ENCODE results near the gene MAD1L1.

MAD1L1 gene

DNA sequence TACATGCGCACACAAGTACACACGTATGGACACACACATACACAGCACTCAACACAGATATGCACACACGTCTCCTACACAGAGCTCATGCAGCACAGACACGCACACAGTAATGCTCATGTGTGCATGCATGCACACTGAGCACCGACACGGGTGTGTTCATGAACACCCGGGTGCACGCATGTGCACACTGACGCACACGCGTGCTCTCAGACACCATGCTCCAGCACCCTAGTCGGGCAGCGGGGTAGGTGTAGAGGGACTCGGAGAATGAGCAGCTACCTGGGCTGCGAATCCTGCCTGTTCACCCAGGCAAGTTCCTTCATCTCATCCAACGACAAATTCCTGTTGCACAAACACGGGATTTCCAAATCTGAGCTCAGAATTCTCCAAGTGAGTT, 184.7 kb downstream of the MAD1L1 start:
- no peak for DNase-seq (ENCODE audit: low read depth)
- in situ Hi-C loops (cut with HindIII; ENCODE audit: low sequenced_read_pairs) = no loop called here
- no peak overlapping the region for H3K4me3 ChIP-seq (ENCODE audit: low read depth, low read length)
- TF ChIP-seq, protein P1, sequence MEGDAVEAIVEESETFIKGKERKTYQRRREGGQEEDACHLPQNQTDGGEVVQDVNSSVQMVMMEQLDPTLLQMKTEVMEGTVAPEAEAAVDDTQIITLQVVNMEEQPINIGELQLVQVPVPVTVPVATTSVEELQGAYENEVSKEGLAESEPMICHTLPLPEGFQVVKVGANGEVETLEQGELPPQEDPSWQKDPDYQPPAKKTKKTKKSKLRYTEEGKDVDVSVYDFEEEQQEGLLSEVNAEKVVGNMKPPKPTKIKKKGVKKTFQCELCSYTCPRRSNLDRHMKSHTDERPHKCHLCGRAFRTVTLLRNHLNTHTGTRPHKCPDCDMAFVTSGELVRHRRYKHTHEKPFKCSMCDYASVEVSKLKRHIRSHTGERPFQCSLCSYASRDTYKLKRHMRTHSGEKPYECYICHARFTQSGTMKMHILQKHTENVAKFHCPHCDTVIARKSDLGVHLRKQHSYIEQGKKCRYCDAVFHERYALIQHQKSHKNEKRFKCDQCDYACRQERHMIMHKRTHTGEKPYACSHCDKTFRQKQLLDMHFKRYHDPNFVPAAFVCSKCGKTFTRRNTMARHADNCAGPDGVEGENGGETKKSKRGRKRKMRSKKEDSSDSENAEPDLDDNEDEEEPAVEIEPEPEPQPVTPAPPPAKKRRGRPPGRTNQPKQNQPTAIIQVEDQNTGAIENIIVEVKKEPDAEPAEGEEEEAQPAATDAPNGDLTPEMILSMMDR (IDR thresholded peaks at IDR 0.05; ENCODE audit: low read depth, low read length, missing control alignments) = no peak

DNA sequence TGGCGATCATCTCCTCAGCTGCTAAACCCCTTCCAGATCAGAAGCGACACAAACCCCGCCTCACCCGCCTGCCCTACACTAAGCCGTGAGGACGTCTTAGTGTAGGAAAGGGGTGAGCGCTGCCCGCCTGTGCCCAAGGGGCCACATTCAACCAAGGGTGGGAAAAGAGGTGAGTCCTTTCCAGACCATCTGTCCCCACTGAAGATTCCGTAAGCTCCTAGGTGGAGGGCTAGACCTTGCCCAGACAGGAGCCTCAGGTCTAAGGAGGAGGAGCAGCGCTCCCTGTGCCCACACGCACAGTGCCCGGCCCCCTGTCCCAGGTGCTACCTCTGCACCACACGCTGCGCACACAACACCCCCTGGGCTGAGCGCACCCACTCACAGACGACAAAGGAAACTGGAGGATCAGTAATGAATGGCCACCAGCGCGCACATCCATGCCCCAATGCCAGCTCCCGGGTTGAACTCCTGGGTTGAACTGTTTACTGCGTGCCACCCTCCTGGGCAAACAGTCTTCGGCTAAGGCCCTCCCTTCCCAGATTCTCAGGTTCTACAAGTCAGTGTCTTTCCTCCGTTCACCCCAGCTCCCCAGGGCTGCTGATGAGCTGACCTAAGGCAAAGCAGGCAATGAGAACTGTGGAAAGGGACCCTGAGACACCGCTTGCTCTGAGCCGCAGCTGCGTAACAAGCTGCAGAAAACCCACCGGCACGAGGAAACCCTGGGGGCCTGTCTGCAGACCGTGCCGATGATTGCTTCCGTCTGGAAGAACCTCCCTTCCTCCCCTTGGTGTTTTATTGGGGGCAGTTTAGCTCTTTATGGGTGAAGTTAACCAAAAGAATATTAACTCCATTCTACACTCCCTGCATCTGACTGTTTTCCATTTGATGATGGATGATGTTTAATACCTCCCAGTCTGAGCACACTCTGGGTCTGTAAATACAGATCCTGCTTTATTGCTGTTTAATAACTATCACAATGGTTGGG, 185.9 kb downstream of the MAD1L1 start:
- in situ Hi-C loops (cut with HindIII; ENCODE audit: low sequenced_read_pairs) = no loop called here
- TF ChIP-seq, protein P1 (IDR thresholded peaks at IDR 0.05; ENCODE audit: low read depth, low read length, missing control alignments) = no peak
- no peak overlapping the region for H3K4me3 ChIP-seq (ENCODE audit: low read depth, low read length)
- no peak for DNase-seq (ENCODE audit: low read depth)

DNA sequence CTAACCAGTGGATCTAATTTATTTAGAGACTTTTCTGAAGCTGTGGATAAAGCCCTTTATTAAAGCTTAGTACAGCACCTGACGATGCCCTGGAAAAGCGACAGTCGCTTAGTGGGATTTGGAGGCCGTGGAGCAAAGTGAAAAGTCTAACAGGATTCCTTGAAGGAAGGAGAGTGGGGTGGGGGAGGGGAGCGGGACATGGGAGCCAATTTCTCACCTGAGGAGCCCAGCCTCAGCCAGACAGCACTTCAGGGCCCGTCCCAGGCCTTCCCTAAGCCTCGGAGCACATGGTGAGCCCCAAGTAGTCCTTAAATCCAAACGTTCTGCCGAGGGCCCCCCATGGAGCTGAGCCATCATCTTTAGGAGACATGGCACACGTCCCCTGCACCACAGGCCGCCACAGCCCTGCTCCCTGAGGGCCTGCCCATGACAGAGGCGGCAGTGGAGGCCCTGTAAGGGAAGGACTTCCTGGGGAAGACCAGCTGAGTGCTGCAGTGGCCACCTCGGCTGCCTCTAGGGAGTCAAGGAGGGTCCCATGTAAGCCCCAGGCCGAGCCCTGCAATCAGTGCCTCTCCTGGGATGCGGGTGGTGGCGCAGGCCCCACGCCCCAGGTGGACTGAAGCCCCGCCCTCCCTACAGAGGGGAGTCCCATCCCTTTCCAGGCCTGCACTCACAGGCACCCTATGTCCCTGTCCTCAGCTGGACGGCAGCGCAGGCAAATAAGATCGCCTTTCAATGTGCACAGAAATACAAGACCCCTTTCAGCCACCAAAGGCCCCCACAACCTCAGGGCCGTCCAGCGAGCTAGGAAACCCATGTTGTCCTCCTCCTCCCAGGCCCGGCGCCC, 187.0 kb downstream of the MAD1L1 start:
- TF ChIP-seq, protein P1 (IDR thresholded peaks at IDR 0.05; ENCODE audit: low read depth, low read length, missing control alignments) = no peak
- H3K4me3 ChIP-seq (ENCODE audit: low read depth, low read length) = no peak overlapping the region
- DNase-seq (ENCODE audit: low read depth) = no peak
- in situ Hi-C loops (cut with HindIII; ENCODE audit: low sequenced_read_pairs) = no loop called here

DNA sequence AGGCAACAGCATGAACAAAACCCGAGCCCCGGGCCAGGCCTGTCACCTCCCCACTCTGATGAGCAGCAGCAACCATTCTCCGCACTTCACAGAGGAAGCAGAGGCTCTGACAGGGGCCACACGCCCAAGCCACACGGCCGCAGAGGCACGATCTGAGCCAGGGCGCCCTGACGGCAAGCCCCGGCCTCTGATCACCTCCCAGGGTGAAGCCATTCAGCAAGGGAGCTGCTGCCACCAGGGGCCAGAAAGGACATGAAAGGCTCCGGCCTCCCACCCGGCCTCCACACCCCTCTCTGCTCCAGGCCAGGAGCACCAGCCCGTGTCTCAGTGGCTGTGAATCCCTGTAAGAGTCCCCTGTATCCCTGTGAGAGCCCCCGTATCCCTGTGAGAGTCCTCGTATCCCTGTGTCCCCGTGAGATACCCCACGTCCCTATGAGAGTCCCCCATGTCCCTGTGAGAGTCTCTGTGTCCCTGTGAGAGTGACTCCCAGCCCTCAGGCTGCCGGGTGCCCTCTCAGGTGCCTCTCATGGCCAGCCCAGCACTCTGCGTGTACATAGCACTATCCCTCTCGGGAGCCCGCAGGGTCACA, 187.8 kb downstream of the MAD1L1 start:
- TF ChIP-seq, protein P1 (IDR thresholded peaks at IDR 0.05; ENCODE audit: low read depth, low read length, missing control alignments) = no peak
- no peak for DNase-seq (ENCODE audit: low read depth)
- in situ Hi-C loops (cut with HindIII; ENCODE audit: low sequenced_read_pairs) = no loop called here
- no peak overlapping the region for H3K4me3 ChIP-seq (ENCODE audit: low read depth, low read length)

DNA sequence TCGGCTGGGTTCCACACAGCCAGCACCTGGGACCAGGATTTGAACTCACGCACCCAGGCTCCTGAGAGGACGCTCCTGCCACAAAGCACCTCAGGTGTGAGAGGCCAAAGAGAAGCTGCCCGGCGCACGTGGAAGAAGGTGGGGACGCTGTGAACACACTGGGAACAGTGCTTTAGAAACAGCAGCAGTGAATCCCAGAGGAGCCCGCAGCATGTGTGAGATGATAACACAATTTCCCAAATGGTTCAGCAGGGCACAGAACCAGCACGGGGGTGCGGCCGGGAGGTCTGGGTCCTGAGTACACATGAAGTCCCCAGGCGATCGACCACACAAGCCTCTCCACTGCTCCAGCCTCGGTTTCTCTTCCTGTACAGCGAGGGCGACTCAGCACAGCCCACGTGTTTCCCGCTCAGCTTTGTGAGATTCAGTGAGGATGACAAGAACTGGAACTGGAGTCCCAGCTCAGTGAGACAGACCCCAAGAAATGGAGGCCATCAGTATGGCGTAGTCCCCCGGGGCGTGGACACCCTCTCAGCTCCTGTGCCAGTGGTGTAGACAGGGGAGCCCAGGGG, 188.3 kb downstream of the MAD1L1 start:
- in situ Hi-C loops (cut with HindIII; ENCODE audit: low sequenced_read_pairs) = no loop called here
- no peak overlapping the region for H3K4me3 ChIP-seq (ENCODE audit: low read depth, low read length)
- no peak for DNase-seq (ENCODE audit: low read depth)
- TF ChIP-seq, protein P1 (IDR thresholded peaks at IDR 0.05; ENCODE audit: low read depth, low read length, missing control alignments) = no peak

Measured in astrocyte of the cerebellum (primary cell).